ENCODE data around the gene MAGEA12.
"Not testable (repeated sequence)": the region's sequence is repeated elsewhere in the genome, so short reads cannot be mapped to it uniquely, and the experiment has no call there.

Gene MAGEA12

DNA sequence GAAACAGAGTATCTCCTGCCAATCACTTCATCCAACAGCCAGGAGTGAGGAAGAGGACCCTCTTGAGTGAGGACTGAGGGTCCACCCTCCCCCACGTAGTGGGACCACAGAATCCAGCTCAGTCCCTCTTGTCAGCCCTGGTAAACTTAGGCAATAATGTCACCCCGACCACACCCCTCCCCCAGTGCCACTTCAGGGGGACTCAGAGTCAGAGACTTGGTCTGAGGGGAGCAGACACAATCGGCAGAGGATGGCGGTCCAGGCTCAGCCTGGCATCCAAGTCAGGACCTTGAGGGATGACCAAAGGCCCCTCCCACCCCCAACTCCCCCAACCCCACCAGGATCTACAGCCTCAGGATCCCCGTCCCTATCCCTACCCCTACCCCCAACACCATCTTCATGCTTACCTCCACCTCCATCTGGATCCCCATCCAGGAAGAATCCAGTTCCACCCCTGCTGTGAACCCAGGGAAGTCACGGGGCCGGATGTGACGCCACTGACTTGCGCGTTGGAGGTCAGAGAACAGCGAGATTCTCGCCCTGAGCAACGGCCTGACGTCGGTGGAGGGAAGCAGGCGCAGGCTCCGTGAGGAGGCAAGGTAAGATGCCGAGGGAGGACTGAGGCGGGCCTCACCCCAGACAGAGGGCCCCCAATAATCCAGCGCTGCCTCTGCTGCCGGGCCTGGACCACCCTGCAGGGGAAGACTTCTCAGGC, at the start of gene MAGEA12, which contains the start of gene CSAG1:
MAGEA12 (plus strand) TSS at position 497 of the 715 bp plus-strand sequence. CDS start 2,405 bp downstream, outside the sequence.
CSAG1 (minus strand) TSS at position 461 of the 715 bp plus-strand sequence. CDS start 1,261 bp downstream, outside the sequence.
- DNase-seq (ENCODE audit: extremely low spot score, insufficient read length, low read depth): no peak
- no peak for FAIRE-seq

DNA sequence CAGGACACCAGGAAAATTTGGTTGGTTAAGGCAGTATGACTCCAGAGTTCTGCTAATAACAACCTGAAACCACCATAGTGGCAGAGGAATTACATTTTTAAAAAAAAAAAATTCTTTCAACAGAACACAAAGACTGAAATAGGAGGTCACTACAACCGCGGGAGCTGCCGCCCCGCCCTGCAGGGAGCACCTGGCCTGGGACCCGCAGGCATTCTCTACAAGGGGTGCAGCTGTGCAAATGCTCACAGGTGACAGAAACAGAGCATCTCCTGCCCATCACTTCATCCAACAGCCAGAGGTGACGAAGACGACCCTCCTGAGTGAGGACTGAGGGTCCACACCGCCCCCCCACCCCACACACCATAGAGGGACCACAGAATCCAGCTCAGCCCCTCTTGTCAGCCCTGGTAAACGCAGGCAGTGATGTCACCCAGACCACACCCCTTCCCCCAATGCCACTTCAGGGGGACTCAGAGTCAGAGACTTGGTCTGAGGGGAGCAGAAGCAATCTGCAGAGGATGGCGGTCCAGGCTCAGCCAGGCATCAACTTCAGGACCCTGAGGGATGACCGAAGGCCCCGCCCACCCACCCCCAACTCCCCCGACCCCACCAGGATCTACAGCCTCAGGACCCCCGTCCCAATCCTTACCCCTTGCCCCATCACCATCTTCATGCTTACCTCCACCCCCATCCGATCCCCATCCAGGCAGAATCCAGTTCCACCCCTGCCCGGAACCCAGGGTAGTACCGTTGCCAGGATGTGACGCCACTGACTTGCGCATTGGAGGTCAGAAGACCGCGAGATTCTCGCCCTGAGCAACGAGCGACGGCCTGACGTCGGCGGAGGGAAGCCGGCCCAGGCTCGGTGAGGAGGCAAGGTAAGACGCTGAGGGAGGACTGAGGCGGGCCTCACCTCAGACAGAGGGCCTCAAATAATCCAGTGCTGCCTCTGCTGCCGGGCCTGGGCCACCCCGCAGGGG, 35.3 kb upstream of the MAGEA12 start, which contains the start of gene MAGEA3:
MAGEA3 (plus strand) TSS at position 843 of the 980 bp plus-strand sequence. CDS start 2,039 bp downstream, outside the sequence.
- FAIRE-seq; DNase-seq (ENCODE audit: extremely low spot score, insufficient read length, low read depth): not testable (repeated sequence)

DNA sequence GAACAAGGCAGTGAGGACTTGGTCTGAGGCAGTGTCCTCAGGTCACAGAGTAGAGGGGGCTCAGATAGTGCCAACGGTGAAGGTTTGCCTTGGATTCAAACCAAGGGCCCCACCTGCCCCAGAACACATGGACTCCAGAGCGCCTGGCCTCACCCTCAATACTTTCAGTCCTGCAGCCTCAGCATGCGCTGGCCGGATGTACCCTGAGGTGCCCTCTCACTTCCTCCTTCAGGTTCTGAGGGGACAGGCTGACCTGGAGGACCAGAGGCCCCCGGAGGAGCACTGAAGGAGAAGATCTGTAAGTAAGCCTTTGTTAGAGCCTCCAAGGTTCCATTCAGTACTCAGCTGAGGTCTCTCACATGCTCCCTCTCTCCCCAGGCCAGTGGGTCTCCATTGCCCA, 33.2 kb upstream of the MAGEA12 start:
- not testable (repeated sequence) for DNase-seq (ENCODE audit: extremely low spot score, insufficient read length, low read depth); FAIRE-seq

- DNase-seq (ENCODE audit: extremely low spot score, insufficient read length, low read depth); FAIRE-seq: not testable (repeated sequence)
Observed at GRCh38 chrX:152706500-152706899, 27.1 kb upstream of the MAGEA12 start.

DNA sequence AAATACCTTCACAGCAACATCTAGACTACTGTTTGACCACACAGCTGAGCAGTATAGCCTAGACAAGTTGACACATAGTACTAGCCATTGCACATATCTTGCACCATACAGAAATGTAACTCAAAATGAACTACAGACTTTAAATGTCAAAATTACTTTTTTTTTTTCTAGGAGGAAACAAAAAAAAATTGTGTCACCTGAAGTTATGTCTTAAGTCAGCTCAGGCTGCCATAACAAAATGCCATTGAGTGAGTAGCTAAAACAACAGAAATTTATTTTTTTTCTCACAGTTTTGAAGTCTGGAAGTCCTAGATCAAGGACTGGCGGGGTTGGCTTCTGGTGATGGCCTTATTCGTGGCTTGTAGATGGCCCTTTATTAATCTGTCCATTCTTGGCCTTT, 24.4 kb upstream of the MAGEA12 start, which contains the start of gene CSAG2:
CSAG2 (minus strand) TSS at position 101 of the 400 bp plus-strand sequence. CDS start 161 bp downstream, outside the sequence.
- DNase-seq (ENCODE audit: extremely low spot score, insufficient read length, low read depth); FAIRE-seq: not testable (repeated sequence)

DNA sequence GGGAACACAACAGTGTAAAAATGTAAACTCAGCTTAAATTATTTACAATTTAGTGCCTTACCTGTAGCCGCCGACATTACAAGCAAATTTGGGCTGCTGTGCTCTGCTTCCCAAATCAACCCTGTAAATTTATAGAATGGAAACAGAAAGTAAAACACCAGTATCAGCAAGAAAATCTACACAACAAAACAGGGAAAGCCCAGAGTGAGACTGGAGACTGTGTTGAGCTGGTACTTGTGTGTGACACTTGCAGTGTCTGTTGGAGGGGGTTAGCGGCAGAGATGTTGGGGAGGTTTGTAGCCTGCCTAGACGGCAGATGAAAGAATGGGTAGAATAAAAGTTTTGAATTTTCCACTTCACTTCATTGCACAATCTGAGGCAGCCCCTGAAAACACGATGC, 20.4 kb upstream of the MAGEA12 start:
- FAIRE-seq: peak; percentile 90
- not testable (repeated sequence) for DNase-seq (ENCODE audit: extremely low spot score, insufficient read length, low read depth)

GRCh38 chrX:152713815-152714787, 19.5 kb upstream of the MAGEA12 start, which contains the start of gene MAGEA2B:
TSS of gene MAGEA2B (plus strand) at chrX:152714628. CDS start at chrX:152717107, 2,479 bp downstream.
- not testable (repeated sequence) for FAIRE-seq; DNase-seq (ENCODE audit: extremely low spot score, insufficient read length, low read depth)

DNA sequence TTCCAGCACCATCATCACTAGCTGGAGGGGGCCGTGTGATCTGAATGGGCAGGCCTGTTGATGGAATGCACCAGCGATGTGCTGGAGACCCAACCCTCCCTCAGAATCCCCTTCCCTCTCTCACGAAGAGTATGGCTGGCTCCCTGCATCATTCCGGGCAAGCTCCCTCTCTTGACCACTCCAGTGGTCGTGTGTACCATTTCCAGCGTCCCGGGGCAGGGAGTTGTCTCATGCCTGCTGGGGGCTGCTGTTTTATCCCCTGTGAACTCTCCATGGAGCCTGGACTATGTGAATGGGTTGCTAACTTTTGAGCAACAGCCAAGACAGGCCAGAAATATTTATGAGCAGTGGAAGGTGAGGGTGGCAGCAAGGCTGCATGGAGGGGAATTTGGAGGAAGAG, 8.1 kb upstream of the MAGEA12 start:
- DNase-seq (ENCODE audit: extremely low spot score, insufficient read length, low read depth): no peak
- no peak for FAIRE-seq

GRCh38 chrX:152734143-152734858, 744 bp downstream of the MAGEA12 start:
- not testable (repeated sequence) for FAIRE-seq; DNase-seq (ENCODE audit: extremely low spot score, insufficient read length, low read depth)

DNA sequence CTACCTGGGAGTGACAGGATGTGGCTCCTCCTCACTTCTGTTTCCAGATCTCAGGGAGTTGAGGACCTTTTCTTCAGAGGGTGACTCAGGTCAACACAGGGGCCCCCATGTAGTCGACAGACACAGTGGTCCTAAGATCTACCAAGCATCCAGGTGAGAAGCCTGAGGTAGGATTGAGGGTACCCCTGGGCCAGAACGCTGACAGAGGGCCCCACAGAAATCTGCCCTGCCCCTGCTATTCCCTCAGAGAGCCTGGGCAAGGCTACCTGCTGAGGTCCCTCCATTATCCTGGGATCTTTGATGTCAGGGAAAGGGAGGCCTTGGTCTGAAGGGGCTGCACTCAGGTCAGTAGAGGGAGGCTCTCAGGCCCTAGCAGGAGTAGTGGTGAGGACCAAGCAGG, 1.5 kb downstream of the MAGEA12 start:
- FAIRE-seq (no peak), DNase-seq (ENCODE audit: extremely low spot score, insufficient read length, low read depth) (no peak)

DNA sequence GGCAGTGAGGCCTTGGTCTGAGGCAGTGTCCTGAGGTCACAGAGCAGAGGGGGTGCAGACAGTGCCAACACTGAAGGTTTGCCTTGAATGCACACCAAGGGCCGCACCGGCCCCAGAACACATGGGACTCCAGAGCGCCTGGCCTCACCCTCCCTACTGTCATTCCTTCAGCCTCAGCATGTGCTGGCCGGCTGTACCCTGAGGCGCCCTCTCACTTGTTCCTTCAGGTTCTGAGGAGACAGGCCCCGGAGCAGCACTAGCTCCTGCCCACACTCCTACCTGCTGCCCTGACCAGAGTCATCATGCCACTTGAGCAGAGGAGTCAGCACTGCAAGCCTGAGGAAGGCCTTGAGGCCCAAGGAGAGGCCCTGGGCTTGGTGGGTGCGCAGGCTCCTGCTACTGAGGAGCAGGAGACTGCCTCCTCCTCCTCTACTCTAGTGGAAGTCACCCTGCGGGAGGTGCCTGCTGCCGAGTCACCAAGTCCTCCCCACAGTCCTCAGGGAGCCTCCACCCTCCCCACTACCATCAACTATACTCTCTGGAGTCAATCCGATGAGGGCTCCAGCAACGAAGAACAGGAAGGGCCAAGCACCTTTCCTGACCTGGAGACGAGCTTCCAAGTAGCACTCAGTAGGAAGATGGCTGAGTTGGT, 2.4 kb downstream of the MAGEA12 start:
- DNase-seq (ENCODE audit: extremely low spot score, insufficient read length, low read depth) (no peak), FAIRE-seq (no peak)

DNA sequence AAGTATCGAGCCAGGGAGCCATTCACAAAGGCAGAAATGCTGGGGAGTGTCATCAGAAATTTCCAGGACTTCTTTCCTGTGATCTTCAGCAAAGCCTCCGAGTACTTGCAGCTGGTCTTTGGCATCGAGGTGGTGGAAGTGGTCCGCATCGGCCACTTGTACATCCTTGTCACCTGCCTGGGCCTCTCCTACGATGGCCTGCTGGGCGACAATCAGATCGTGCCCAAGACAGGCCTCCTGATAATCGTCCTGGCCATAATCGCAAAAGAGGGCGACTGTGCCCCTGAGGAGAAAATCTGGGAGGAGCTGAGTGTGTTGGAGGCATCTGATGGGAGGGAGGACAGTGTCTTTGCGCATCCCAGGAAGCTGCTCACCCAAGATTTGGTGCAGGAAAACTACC, 3.0 kb downstream of the MAGEA12 start:
- not testable (repeated sequence) for FAIRE-seq; DNase-seq (ENCODE audit: extremely low spot score, insufficient read length, low read depth)

DNA sequence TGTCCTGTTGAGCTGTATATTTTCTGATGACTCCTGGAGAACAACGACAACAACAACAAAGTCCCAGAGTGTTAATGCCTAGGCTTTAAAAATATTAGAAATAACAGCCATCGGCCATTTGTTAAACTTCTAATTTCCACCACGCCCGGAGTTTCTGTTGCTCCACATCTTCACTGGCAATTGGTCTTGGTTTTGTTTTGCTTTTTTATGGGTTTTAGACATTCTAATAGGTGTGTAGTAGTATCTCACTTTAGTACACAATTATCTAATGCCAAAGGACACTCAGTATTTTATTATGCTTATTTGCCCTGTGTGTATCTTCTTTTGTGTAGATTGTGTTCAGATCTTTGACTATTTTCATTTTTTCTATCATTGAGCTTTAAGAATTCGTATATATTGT, 5.0 kb downstream of the MAGEA12 start:
- DNase-seq (ENCODE audit: extremely low spot score, insufficient read length, low read depth): no peak
- no peak for FAIRE-seq

GRCh38 chrX:152753686-152754650, 20.4 kb downstream of the MAGEA12 start, which contains the start of gene MAGEA2:
TSS of gene MAGEA2 (minus strand) at chrX:152753842. CDS start at chrX:152751363, 2,479 bp downstream.
- DNase-seq (ENCODE audit: extremely low spot score, insufficient read length, low read depth); FAIRE-seq: not testable (repeated sequence)

GRCh38 chrX:152754871-152755270, 21.3 kb downstream of the MAGEA12 start:
- FAIRE-seq; DNase-seq (ENCODE audit: extremely low spot score, insufficient read length, low read depth): not testable (repeated sequence)

DNA sequence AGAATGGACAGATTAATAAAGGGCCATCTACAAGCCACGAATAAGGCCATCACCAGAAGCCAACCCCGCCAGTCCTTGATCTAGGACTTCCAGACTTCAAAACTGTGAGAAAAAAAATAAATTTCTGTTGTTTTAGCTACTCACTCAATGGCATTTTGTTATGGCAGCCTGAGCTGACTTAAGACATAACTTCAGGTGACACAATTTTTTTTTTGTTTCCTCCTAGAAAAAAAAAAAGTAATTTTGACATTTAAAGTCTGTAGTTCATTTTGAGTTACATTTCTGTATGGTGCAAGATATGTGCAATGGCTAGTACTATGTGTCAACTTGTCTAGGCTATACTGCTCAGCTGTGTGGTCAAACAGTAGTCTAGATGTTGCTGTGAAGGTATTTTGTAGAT, 25.4 kb downstream of the MAGEA12 start, which contains the start of gene CSAG3:
CSAG3 (plus strand) TSS at position 301 of the 400 bp plus-strand sequence.
- not testable (repeated sequence) for DNase-seq (ENCODE audit: extremely low spot score, insufficient read length, low read depth); FAIRE-seq

Data from GM18507 (cell line).